ENCODE measurements around the gene KCNMA1.

Gene KCNMA1

DNA sequence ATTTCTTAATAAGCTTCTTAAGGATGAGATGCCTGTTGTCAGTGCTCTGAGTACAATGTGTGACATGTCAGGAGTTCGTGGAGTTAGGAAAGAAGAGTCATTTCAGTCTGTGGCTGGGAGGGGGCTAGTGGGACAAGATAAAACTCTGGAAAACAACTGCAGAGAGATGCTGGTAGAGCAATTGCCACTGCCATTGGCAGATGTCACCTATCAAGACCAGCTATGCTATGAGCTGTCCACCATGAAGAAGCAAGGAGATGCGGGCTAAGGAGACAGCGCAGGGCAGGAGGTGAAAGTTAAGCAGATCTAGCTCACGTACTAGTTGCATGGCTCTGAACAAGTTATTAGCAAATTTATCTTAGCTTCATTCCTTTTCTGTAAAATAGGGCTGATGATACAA lies 756.7 kb downstream of the KCNMA1 start:
- no peaks in the 10 kb centered on the region for H3K36me3 ChIP-seq (ENCODE audit: insufficient read depth, low read length)
- no peaks in the 10 kb centered on the region for H3K9me3 ChIP-seq (ENCODE audit: low read length)
- H3K4me1 ChIP-seq (ENCODE audit: insufficient read depth, low read length), result no peaks in the 10 kb centered on the region
- no peak overlapping the region for H3K4me3 ChIP-seq (ENCODE audit: low read length)
- no peaks in the 10 kb centered on the region for H3K27me3 ChIP-seq (ENCODE audit: insufficient read depth, low read length)
- H2AFZ ChIP-seq (ENCODE audit: low read depth, low read length), result no peak overlapping the region

DNA sequence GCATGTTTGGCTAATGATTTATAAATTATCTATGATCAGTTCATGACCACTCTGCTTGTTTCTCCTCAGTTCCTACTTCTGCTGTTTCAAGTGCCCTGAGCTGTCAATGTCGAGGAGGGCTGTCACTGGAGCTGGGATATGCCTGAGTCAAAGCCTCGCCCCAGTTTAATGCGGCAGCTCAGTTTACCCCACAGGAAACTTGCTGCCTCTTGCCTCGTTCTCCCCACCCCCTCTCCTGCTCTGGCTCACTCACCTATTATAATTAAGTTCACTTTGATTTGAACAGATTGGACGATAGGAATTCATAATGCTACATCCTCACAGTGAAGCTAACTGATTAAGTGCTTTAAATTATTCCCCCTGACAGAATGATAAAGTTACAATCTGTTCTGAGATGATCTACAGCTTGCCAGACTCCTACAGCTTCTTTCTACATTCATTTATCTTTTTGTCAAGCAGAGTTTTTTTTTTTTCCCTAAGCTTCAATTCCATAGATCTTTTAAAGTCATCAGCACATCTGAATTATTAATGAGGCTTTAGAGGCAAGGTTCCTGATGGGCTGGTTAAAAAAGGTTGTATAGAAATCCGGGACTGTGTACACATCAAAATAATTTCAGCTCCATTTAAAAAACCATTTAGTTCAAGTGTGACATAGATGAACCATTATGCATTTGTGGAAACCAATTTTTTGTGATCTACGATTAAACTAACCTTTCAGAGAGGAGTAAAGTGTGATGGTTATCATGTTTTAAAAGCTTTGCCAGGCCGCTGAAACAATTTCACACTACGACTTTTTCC lies 758.3 kb downstream of the KCNMA1 start:
- no peak overlapping the region for H3K4me3 ChIP-seq (ENCODE audit: low read length)
- H3K9me3 ChIP-seq (ENCODE audit: low read length), result no peaks in the 10 kb centered on the region
- no peaks in the 10 kb centered on the region for H3K27me3 ChIP-seq (ENCODE audit: insufficient read depth, low read length)
- no peaks in the 10 kb centered on the region for H3K4me1 ChIP-seq (ENCODE audit: insufficient read depth, low read length)
- no peaks in the 10 kb centered on the region for H3K36me3 ChIP-seq (ENCODE audit: insufficient read depth, low read length)
- no peak overlapping the region for H2AFZ ChIP-seq (ENCODE audit: low read depth, low read length)

DNA sequence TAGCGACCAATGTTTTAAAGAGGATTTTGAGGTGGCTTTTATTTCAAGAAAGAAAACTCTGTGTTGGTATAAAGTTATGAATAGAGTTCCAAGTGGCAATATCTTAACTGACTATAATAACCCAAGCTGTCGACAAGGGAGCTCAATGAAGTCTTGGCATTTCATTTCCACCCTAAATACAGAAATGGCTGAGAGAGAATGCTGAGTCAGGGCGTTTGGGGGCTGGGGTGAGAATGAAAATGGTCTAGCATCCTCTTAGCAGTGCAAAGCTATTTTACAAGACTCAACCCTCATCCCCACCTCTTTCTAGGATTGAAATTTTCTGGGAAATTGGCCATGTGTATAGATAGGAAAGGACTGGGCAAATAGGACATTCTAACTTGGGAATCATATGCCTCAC lies 759.1 kb downstream of the KCNMA1 start:
- Histone ChIP-seq H3K4me1 (ENCODE audit: insufficient read depth, low read length) (no peaks in the 10 kb centered on the region), H3K4me3 (ENCODE audit: low read length) (no peak overlapping the region), H2AFZ (ENCODE audit: low read depth, low read length) (no peak overlapping the region), H3K36me3 (ENCODE audit: insufficient read depth, low read length) (no peaks in the 10 kb centered on the region), H3K9me3 (ENCODE audit: low read length) (no peaks in the 10 kb centered on the region), H3K27me3 (ENCODE audit: insufficient read depth, low read length) (no peaks in the 10 kb centered on the region)

DNA sequence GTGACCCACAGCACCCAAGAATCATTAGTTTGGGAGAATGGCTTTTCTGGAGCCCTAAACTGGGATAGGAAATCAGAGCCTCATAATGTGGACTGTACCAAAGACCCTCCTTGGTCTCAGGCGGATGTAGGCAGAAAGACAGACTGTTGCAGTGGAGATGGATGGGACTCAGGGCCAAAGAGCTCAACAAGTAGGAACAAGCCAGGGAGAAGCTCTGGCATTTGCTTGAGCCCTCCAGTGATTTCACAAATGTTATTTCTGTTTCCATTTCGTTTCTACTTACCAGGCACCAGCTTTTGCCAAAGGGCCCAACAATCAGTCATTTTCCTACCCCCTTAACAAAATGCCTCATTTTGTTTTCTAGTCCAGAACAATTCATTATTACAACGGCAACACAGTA lies 762.7 kb downstream of the KCNMA1 start:
- Histone ChIP-seq H3K36me3 (ENCODE audit: insufficient read depth, low read length) (no peaks in the 10 kb centered on the region), H3K27me3 (ENCODE audit: insufficient read depth, low read length) (no peaks in the 10 kb centered on the region), H3K9me3 (ENCODE audit: low read length) (no peaks in the 10 kb centered on the region), H2AFZ (ENCODE audit: low read depth, low read length) (no peak overlapping the region), H3K4me1 (ENCODE audit: insufficient read depth, low read length) (no peaks in the 10 kb centered on the region), H3K4me3 (ENCODE audit: low read length) (no peak overlapping the region)

DNA sequence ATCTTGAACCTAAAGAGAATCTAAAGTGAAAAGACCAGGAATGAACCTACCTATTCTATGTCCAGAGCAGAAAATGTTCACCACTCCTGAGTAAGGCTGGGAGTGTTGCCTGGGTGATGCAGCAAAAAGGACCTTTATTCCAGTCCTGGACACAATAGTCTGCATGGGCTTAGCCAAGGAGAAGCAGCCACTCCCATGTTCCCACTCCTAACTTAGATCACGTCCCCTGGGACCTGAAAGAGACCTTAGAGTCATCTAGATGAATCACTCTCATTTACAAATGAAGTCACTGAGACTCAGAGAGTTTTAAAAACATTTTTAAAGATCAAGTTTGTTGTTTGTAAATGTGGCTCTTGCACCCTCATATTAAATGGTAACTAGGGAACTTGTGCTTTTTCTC lies 763.4 kb downstream of the KCNMA1 start:
- no peak overlapping the region for H2AFZ ChIP-seq (ENCODE audit: low read depth, low read length)
- no peak overlapping the region for H3K4me3 ChIP-seq (ENCODE audit: low read length)
- no peaks in the 10 kb centered on the region for H3K4me1 ChIP-seq (ENCODE audit: insufficient read depth, low read length)
- H3K36me3 ChIP-seq (ENCODE audit: insufficient read depth, low read length), result no peaks in the 10 kb centered on the region
- no peaks in the 10 kb centered on the region for H3K27me3 ChIP-seq (ENCODE audit: insufficient read depth, low read length)
- H3K9me3 ChIP-seq (ENCODE audit: low read length), result no peaks in the 10 kb centered on the region

DNA sequence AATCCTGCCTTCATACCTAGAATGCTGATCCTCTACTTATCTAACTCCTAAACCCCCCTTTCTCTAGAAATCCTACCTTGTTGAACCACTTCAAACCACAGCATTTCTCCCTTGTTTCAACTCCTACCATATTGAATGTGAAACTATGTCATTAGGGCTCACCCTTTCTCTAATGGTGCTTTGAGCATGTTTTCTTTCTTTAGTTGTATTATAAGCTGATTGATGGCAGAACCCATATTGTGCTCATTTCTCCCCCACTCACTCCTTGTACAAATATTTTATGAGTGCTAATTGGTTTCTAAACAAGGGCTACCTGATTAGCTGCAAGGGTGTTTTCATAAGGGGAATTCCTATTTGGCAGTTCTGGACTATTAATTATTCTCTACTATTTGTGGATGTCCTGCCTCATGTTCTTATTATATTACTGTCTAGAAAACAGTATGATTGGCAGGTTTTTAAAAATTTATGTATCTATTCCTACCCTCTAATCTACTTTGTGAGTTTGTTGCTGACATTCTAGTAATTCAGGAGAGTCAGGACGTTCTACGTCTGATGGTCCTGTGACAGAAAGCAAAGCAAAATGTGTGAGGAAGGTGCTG lies 765.8 kb downstream of the KCNMA1 start:
- Histone ChIP-seq H3K9me3 (ENCODE audit: low read length) (no peaks in the 10 kb centered on the region), H2AFZ (ENCODE audit: low read depth, low read length) (no peak overlapping the region), H3K4me1 (ENCODE audit: insufficient read depth, low read length) (no peaks in the 10 kb centered on the region), H3K4me3 (ENCODE audit: low read length) (no peak overlapping the region), H3K27me3 (ENCODE audit: insufficient read depth, low read length) (no peaks in the 10 kb centered on the region), H3K36me3 (ENCODE audit: insufficient read depth, low read length) (no peaks in the 10 kb centered on the region)

DNA sequence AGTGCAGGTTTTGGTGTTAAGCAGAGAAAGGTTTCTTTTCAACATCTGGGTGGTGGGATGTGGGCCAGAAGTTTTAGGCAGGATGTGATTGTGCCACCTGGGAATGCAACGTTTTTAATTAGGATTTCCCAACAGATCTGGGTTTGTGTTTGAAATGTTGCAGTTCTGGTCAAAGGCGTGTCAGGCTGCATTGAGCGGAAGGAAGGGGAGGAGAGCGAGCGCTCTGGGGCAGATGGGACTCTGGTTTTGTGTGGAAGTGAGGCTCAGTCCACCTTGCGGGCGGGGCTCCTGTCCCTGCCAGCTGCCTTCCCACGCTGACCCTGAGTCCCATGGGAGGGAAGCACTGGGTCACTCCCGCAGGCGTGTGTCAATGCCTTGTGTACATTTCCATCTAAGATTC lies 767.7 kb downstream of the KCNMA1 start:
- Histone ChIP-seq H2AFZ (ENCODE audit: low read depth, low read length) (no peak overlapping the region), H3K9me3 (ENCODE audit: low read length) (no peaks in the 10 kb centered on the region), H3K4me3 (ENCODE audit: low read length) (no peak overlapping the region), H3K36me3 (ENCODE audit: insufficient read depth, low read length) (no peaks in the 10 kb centered on the region), H3K27me3 (ENCODE audit: insufficient read depth, low read length) (no peaks in the 10 kb centered on the region), H3K4me1 (ENCODE audit: insufficient read depth, low read length) (no peaks in the 10 kb centered on the region)

DNA sequence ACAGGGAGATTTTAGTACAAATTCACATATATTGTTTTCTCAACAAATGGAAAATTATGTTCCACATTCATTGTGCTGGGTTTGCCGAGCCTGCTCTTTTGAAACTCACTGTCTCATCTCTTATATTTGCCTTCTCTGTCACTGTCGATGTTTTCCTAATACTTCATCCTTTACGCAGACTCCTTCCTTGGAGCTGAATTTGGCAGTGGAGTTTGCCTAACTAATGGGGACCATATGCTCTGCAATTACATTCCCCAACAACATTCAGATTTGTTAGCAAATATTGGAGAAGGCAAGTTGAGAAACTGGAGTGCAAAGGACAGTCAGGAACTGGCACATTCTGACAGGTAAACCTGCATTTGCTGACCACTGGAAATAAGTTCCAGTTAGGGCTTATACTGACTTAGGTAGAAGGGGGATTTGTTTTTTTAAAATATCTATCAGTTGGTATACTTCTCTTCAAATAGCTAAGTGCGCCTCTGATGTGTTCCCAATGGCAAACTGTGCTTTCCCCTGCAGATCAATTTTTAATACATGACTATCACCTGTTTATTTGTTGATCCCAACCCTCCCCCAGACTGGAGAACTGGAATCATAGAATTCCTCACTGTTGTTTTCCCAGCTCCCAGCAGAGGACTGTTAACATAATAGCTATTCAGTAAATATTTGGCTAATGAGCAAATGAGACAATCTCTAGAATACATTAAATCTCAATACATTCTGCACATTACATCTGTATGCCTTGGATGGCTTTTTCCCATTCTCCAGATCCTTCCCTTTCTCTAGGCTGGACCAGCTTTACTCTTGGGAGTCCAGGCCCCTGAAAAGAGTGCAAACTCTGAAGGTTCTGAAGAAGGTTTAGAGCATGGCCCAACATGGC lies 769.3 kb downstream of the KCNMA1 start:
- Histone ChIP-seq H3K4me3 (ENCODE audit: low read length) (no peak overlapping the region), H3K4me1 (ENCODE audit: insufficient read depth, low read length) (no peaks in the 10 kb centered on the region), H3K9me3 (ENCODE audit: low read length) (no peaks in the 10 kb centered on the region), H3K36me3 (ENCODE audit: insufficient read depth, low read length) (no peaks in the 10 kb centered on the region), H2AFZ (ENCODE audit: low read depth, low read length) (no peak overlapping the region), H3K27me3 (ENCODE audit: insufficient read depth, low read length) (no peaks in the 10 kb centered on the region)

DNA sequence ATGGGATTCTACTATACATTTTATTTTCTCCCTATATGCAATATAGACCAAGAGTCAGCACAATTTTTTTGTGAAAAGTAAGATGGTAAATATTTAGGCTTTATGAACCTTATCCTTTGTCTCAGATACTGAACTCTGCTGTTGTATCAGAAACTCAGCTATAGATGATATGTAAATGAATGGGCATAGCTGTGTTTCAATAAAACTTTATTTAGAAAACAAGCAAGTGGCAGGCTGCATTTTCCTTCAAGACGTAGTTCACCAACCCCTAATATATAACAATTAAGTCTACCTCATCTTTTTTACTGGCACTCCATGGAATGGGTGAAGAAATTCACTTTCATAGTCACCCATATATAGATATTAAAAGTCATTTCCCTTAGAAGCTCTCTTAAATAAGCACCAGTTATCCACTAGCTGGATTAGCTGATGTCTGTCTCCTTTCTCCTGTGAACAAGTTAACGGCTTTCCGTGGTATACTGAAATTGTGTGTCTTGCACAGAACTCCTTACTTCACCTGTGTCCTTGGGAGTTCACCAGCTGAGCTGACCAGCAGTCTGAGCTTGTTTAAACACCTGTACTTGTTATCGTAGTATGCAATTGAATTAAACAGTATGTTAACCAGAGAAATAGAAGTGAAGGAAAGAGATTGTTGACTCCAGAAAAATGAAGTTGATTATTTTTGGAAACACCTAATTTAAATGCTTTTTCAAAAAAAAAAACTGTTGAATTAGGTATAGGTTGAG lies 770.6 kb downstream of the KCNMA1 start:
- H3K9me3 ChIP-seq (ENCODE audit: low read length), result no peaks in the 10 kb centered on the region
- no peaks in the 10 kb centered on the region for H3K4me1 ChIP-seq (ENCODE audit: insufficient read depth, low read length)
- no peak overlapping the region for H3K4me3 ChIP-seq (ENCODE audit: low read length)
- H3K27me3 ChIP-seq (ENCODE audit: insufficient read depth, low read length), result no peaks in the 10 kb centered on the region
- no peak overlapping the region for H2AFZ ChIP-seq (ENCODE audit: low read depth, low read length)
- H3K36me3 ChIP-seq (ENCODE audit: insufficient read depth, low read length), result no peaks in the 10 kb centered on the region

DNA sequence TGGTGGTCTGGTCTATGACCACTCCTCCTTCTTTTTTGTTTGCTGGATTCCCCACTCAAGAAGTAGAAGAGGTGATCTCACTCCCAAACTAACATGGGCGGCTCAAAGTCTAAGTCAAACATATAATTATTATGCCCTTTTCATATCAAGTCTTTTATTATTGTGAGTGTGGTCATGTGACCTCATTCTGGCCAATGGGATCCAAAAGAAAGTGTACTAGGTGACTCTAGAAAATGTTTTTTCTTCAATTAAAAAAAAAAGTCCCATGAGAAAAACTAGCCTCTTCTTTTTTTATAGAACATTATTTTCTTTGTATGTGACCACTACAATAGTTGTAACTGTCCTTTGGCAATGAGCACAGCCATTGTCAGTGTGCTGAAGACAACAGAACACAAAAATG lies 772.7 kb downstream of the KCNMA1 start:
- Histone ChIP-seq H3K4me1 (ENCODE audit: insufficient read depth, low read length) (no peaks in the 10 kb centered on the region), H2AFZ (ENCODE audit: low read depth, low read length) (no peak overlapping the region), H3K9me3 (ENCODE audit: low read length) (no peaks in the 10 kb centered on the region), H3K4me3 (ENCODE audit: low read length) (no peak overlapping the region), H3K27me3 (ENCODE audit: insufficient read depth, low read length) (no peaks in the 10 kb centered on the region), H3K36me3 (ENCODE audit: insufficient read depth, low read length) (no peaks in the 10 kb centered on the region)

DNA sequence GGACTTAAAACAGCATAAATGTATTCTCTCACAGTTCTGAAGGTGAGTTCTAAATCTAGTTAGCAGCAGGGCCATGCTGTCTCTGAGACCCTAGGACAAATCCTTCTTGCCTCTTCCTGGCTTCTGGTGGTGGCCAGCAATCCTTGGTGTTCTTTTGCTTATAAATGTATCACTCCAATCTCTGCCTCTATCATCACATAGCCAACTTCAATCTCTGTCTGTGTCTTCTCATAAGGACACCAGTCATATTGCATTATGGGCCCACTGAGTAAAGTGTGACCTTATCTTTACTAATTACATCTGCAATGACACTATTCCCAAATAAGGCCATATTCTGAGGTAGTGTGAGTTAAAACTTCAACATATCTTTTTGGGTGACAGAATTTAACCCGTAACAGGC lies 778.9 kb downstream of the KCNMA1 start:
- no peaks in the 10 kb centered on the region for H3K9me3 ChIP-seq (ENCODE audit: low read length)
- no peaks in the 10 kb centered on the region for H3K36me3 ChIP-seq (ENCODE audit: insufficient read depth, low read length)
- H3K4me1 ChIP-seq (ENCODE audit: insufficient read depth, low read length), result no peaks in the 10 kb centered on the region
- H3K4me3 ChIP-seq (ENCODE audit: low read length), result no peak overlapping the region
- H2AFZ ChIP-seq (ENCODE audit: low read depth, low read length), result no peak overlapping the region
- H3K27me3 ChIP-seq (ENCODE audit: insufficient read depth, low read length), result no peaks in the 10 kb centered on the region

DNA sequence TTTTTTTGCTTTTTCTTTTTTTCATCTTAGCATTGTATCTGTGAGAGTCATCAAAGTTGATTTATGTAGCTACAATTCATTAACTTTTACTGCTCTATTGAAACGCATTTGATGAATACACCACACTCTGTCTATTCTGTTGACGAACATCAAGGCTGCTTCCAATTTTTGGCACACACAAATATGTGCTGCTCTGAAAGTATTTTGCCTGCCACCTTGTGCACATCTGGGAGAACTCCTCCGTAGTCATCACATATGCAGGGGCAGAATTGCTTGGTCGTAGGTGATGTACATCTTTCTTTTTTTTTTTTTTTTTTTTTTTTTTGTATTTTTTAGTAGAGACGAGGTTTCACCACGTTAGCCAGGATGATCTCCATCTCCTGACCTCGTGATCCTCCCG lies 796.8 kb downstream of the KCNMA1 start:
- no peaks in the 10 kb centered on the region for H3K27me3 ChIP-seq (ENCODE audit: insufficient read depth, low read length)
- no peaks in the 10 kb centered on the region for H3K36me3 ChIP-seq (ENCODE audit: insufficient read depth, low read length)
- no peak overlapping the region for H2AFZ ChIP-seq (ENCODE audit: low read depth, low read length)
- H3K4me1 ChIP-seq (ENCODE audit: insufficient read depth, low read length), result no peaks in the 10 kb centered on the region
- no peaks in the 10 kb centered on the region for H3K9me3 ChIP-seq (ENCODE audit: low read length)
- no peak overlapping the region for H3K4me3 ChIP-seq (ENCODE audit: low read length)

DNA sequence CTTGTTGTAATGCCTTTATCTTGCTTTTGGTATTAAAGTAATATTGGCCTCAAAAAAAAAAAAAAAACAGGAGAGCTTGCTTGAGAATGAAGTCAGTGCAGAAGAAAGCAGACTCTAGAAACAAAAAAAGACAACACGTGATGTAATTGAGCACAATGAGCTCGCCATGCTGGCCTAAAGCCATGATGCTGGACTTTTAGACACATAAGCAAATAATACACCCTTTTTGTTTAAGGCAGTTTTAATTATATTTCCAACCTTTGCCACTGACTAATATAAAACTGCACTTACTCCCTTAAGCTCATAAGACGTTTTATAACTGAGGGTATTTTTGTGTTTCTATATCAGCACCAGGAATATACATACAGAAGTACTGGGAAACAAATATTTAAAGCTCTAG lies 798.3 kb downstream of the KCNMA1 start:
- no peak overlapping the region for H2AFZ ChIP-seq (ENCODE audit: low read depth, low read length)
- H3K27me3 ChIP-seq (ENCODE audit: insufficient read depth, low read length), result no peaks in the 10 kb centered on the region
- H3K9me3 ChIP-seq (ENCODE audit: low read length), result no peaks in the 10 kb centered on the region
- no peak overlapping the region for H3K4me3 ChIP-seq (ENCODE audit: low read length)
- H3K36me3 ChIP-seq (ENCODE audit: insufficient read depth, low read length), result no peaks in the 10 kb centered on the region
- H3K4me1 ChIP-seq (ENCODE audit: insufficient read depth, low read length), result no peaks in the 10 kb centered on the region
